Heart right ventricle (tissue), 16 donors: Measurements from ENCODE around the gene TNFRSF25. TPM values are rescaled to one million over a fixed set of nuclear protein-coding genes. Genes with fewer than 3 reads are reported as not detected.
A peak's percentile ranks its signal among the peaks of the same experiment; 100 is the strongest.

Source experiments
- ATAC-seq, 8 donors: fragments of 200-7000 bp; cut with Tn5 transposase; one replicate each; pipeline ENCODE4 v1.9.1; 2020; ENCODE audit warnings: mild to moderate bottlenecking in 8 of 8, moderate library complexity in 8 of 8, moderate number of reproducible peaks in 1 of 8
- DNase-seq, 2 donors: peaks; one replicate each; pipeline ENCODE4 v3.0.0-alpha.2; 2020
- H3K27ac ChIP-seq, 10 donors: fragments of 200-600 bp; sonication (generic) in 2 of 10; one replicate each; pipeline versions ENCODE4 v1.5.0 to v1.8.0; 2020 to 2022; ENCODE audit warnings: mild to moderate bottlenecking in 3 of 10
- H3K27me3 ChIP-seq, 7 donors: fragments of 200-600 bp; one replicate each; pipeline ENCODE4 v1.8.0; 2021 to 2022; ENCODE audit warnings: mild to moderate bottlenecking in 2 of 7
- H3K36me3 ChIP-seq, 9 donors: fragments of 200-600 bp; sonication (generic) in 1 of 9; one replicate each; pipeline versions ENCODE4 v1.5.0 to v1.8.0; 2020 to 2022; ENCODE audit warnings: mild to moderate bottlenecking in 2 of 9
- H3K4me1 ChIP-seq, 9 donors: fragments of 200-600 bp; sonication (generic) in 1 of 9; one replicate each; pipeline versions ENCODE4 v1.5.0 to v1.8.0; 2020 to 2022; ENCODE audit warnings: mild to moderate bottlenecking in 4 of 9
- H3K4me3 ChIP-seq, 10 donors: fragments of 200-600 bp; sonication (generic) in 2 of 10; one replicate each; pipeline versions ENCODE4 v1.5.0 to v1.8.0; 2020 to 2022; ENCODE audit warnings: mild to moderate bottlenecking in 7 of 10, moderate library complexity in 2 of 10
- H3K9me3 ChIP-seq, 11 donors: fragments of 200-600 bp in 10 of 11; sonication (generic) in 2 of 11; one replicate each; pipeline versions ENCODE4 v1.5.0 to v1.8.0; 2013 to 2022; ENCODE audit warnings: mild to moderate bottlenecking in 2 of 11, control low read depth in 1 of 11, moderate library complexity in 1 of 11
- CTCF ChIP-seq, 9 donors: fragments of 200-600 bp; sonication (generic) in 2 of 9; IDR thresholded peaks; one replicate each; pipeline versions ENCODE4 v1.5.0 to v1.8.0; 2021 to 2022; ENCODE audit warnings: antibody characterized with exemption in 9 of 9, mild to moderate bottlenecking in 5 of 9, moderate library complexity in 1 of 9
- WGBS, 2 donors: extraction: QIAGEN DNeasy Blood & Tissue Kit; methylation state at CpG; one replicate each; pipeline ENCODE4 v1.1.7; 2013; ENCODE audit warnings: inconsistent platforms in 1 of 2; 5-methylcytosine and 5-hydroxymethylcytosine counted together
- intact Hi-C, 10 donors: fragments of 100-400 bp; cut with DNase I; formaldehyde crosslinking; loops; one replicate each; pipeline versions ENCODE4 v1.11.1 to v1.14.2; 2022
- polyA plus RNA-seq, 2 donors: library from polyadenylated mRNA; stranded (reverse); fragments of 200-250 nt; gene quantifications; one replicate each; pipeline ENCODE4 v1.2.3, GENCODE V29; 2013
- total RNA-seq, 10 donors: library from RNA; stranded (reverse); fragmentation: NEBNext Ultra II Directional in 3 of 10; extraction: Animal tissue kit (Norgen Biotek cat#: 25700) in 3 of 10; gene quantifications; one replicate each; pipeline versions ENCODE4 v1.2.1 to v1.2.4, GENCODE V29; 2021 to 2023
- donor health status: Arrhythmogenic right ventricular cardiomyopathy.
- donor health status: ischemic (EF 13 %, LVEDD 7.1; RV severe dilation, severe dysfunction).
- donor health status: healthy with polysubstance abuse.
- donor health status: DM: no; HTN: yes; CAD: no.
- donor health status: DM: no; HTN: no; CAD: no.
- donor health status: ischemic (EF 25% LVEDD 6.9; RV normal size, moderate dysfunction).
- donor health status: ischemic (EF 25% LVEDD 5.7; RV mildly dilated, moderate dysfunction).
- donor health status: healthy.
- donor health status: DM: yes; HTN: yes; CAD: no.
- donor health status: Ischemic cardiomyopathy.
- donor health status: ischemic (EF 35%, LVEDD 5.7; RV mildly dilated, moderate dysfunction).
- donor health status: nonischemic (EF 11% LVEDD 7.7; RV severe dilation, severe dysfunction).
- donor health status: DM: yes; HTN: yes; CAD: no.
- donor health status: PGD.
- donor health status: ischemic (EF 29% LVEDD 5.4; RV normal size, mild dysfunction).
- donor health status: nonischemic (EF 23%, LVEDD 6.1; RV moderate dilation, normal function).

Gene TNFRSF25
- total and polyA plus RNA-seq, 12 donors = 4.0 to 43.1 (median 7.3) TPM

DNA sequence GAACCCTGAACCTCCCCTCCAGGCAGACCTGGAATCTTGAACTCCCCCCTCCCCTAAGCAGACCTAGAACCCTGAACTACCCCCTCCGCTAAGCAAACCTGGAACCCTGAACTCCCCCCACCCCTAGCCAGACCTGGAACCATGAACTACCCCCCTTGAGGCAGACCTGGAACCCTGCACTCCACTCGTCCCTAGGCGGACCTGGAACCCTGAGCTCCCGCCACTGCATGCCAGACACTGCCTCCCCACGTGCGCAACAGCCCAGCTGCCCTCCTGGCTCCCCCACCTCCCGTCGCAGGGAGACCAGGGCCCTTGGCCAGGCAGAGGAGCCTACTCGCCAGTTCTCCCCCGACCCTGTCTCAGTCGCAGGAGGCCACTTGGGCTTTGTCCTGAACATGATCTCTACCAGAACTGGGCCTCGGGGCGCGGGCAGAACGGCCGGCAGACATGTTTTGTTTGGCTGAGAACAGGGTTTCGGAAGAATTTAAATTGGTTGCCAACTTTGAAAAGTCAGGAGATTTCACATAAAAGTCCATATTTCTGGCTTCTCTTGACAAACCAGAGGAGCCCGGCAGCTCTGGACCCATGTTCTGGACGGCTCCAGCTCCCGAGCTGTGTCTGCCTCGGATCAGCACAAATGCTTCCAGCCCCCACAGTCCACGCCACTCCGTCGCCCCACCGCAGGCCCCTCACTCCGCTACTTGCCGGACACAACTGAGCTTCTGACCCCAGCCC, 34.7 kb upstream of the TNFRSF25 start:
- Histone ChIP-seq H3K4me3 (no peak overlapping the region), H3K36me3 (no peaks in the 10 kb centered on the region), H3K4me1 (peaks cover 37 to 70% (median 49%) of the 10 kb centered on the region in 9 donors), H3K9me3 (no peaks in the 10 kb centered on the region), H3K27me3 (peaks cover 0 to 31% (median 0%) of the 10 kb centered on the region in 7 donors), H3K27ac (peak overlapping the region in 7 of 10 donors; percentile 27 to 77 (median 66))
- no peak for TF ChIP-seq CTCF (IDR thresholded peaks at IDR 0.05)
- peak in 1 of 2 donors; percentile 36 for DNase-seq
- ATAC-seq = no peak
- 68 to 84% methylated on average over 27 of the region's 27 CpGs for WGBS, 2 donors
- intact Hi-C loops = no loop called here

GRCh38 chr1:6499296-6499695, 33.3 kb upstream of the TNFRSF25 start:
- no peak for TF ChIP-seq CTCF (IDR thresholded peaks at IDR 0.05)
- intact Hi-C loops = no loop called here
- no peak overlapping the region for H3K4me3 ChIP-seq
- H3K36me3 ChIP-seq = no peaks in the 10 kb centered on the region
- ATAC-seq = no peak
- peak overlapping the region in 6 of 10 donors; percentile 16 to 78 (median 67) for H3K27ac ChIP-seq
- 74 to 84% methylated on average over 4 of the region's 4 CpGs for WGBS, 2 donors
- no peaks in the 10 kb centered on the region for H3K9me3 ChIP-seq
- peaks cover 0 to 35% (median 0%) of the 10 kb centered on the region in 7 donors for H3K27me3 ChIP-seq
- H3K4me1 ChIP-seq = peaks cover 37 to 84% (median 61%) of the 10 kb centered on the region in 9 donors
- DNase-seq = peak in 1 of 2 donors; percentile 3

DNA sequence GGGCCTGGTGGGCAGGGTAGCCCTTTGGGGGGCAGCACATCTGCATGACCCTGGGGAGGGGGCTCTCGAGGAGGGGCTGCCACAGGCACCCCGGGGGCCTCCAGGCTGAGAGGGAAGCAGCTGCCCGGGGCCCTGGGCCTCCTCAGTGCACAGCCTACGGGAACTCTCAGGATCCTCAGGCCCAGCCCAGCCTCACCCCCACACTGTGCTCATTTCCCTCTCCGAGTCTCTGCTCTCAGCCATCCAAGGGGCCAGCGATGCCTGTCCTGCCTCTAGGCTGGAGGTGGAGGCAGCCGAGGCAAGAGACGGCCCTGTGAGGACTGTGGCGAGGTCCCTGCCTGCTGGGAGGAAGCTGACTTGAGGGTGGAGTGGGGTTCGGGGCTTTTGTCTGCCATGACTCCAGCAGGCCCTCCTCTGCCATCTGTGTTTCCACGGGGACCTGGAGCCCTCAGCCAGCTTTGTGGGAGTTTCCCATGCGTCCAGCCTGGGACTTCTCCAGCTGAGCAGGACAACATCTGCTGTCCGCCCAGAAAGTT, 32.7 kb upstream of the TNFRSF25 start:
- peaks cover 0 to 35% (median 0%) of the 10 kb centered on the region in 7 donors for H3K27me3 ChIP-seq
- ATAC-seq = peak in 3 of 8 donors; percentile 14 to 19 (median 16)
- no peaks in the 10 kb centered on the region for H3K36me3 ChIP-seq
- TF ChIP-seq CTCF (IDR thresholded peaks at IDR 0.05) = no peak
- 58 to 64% methylated on average over 13 of the region's 13 CpGs for WGBS, 2 donors
- intact Hi-C loops = no loop called here
- peak in 1 of 2 donors; percentile 19 for DNase-seq
- peak overlapping the region in 6 of 10 donors; percentile 32 to 78 (median 67) for H3K27ac ChIP-seq
- H3K9me3 ChIP-seq = no peaks in the 10 kb centered on the region
- H3K4me1 ChIP-seq = peaks cover 37 to 89% (median 61%) of the 10 kb centered on the region in 9 donors
- peak overlapping the region in 1 of 10 donors; percentile 70 for H3K4me3 ChIP-seq

DNA sequence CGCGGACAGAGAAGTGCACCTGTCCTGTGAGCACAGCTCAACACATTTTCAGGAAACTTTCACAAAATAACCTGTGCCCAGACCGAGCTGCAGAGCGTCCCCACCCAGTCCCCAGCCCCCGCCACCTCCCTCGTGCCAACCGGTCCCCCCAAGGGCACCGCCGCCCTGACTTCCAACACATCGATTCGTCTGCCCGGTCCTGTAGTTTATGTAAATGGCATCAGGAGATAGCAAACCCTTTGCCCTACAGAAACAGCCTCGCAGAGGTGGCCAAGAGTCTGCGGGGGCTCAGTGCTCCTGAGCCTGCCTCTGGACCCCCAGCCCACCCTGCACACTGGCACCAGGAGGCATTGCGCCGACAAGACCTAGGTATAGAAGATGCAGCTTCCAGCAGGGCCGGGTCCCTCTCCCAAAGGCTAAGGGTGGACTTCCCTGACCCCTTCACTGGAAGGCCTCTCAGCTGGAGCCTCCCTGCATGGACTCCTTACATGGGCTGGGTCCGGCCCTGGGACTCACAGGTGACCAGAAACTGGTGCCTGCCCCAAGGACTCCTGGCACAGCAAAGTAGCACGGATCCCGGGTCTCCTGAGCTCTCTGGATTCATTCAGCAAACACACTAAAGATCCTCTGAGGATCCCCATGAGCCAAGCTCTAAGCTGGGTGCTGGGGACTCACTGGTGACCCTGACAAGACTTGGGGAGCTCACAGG, 32.0 kb upstream of the TNFRSF25 start:
- peak overlapping the region; percentile 47 to 79 (median 69) for H3K4me3 ChIP-seq
- peaks cover 0 to 35% (median 0%) of the 10 kb centered on the region in 7 donors for H3K27me3 ChIP-seq
- DNase-seq = peak in 1 of 2 donors; percentile 15
- WGBS, 2 donors = 49 to 52% methylated on average over 20 of the region's 20 CpGs
- H3K36me3 ChIP-seq = no peaks in the 10 kb centered on the region
- H3K27ac ChIP-seq = peak overlapping the region in 7 of 10 donors; percentile 49 to 78 (median 70)
- H3K4me1 ChIP-seq = peaks cover 36 to 92% (median 65%) of the 10 kb centered on the region in 9 donors
- TF ChIP-seq CTCF (IDR thresholded peaks at IDR 0.05) = no peak
- intact Hi-C loops = no loop called here
- H3K9me3 ChIP-seq = no peaks in the 10 kb centered on the region
- no peak for ATAC-seq
